HCT116 (cell line): ENCODE results near the gene NIN. TPM values are rescaled to one million over a fixed set of nuclear protein-coding genes. Genes with fewer than 3 reads are reported as not detected.

Source experiments
- ATAC-seq: fragments of 200-7000 bp; cut with Tn5 transposase; 2 replicates; pipeline ENCODE4 v1.9.1; 2020; ENCODE audit warnings: mild to moderate bottlenecking, moderate library complexity
- BruUV-seq: library from RNA; stranded (reverse); fragments of 400-500 nt; replicated peaks from 2 replicates; lab custom pipeline; 2021; lab: Mats Ljungman, UMichigan
- CTCF ChIA-PET: fragments of 300-600 bp; sonication (Branson Sonifier 250); formaldehyde crosslinking; loops from one replicate; lab custom pipeline; 2021; ENCODE audit warnings: antibody characterized with exemption; lab: Charles Lee
- POLR2A ChIA-PET: fragments of 300-600, 350-600 bp; sonication (Branson Sonifier 250); formaldehyde crosslinking; loops from one replicate; lab custom pipeline; 2021; ENCODE audit warnings: antibody characterized with exemption; lab: Charles Lee
- RAD21 ChIA-PET, 2 experiments: fragments of 300-600 bp; sonication (Branson Sonifier 250); formaldehyde crosslinking; loops; one replicate each; lab custom pipeline; 2023; ENCODE audit warnings: low total read pairs in 2 of 2; ENCODE audit not compliant: uncharacterized antibody in 2 of 2, unreplicated experiment in 2 of 2, low non-redundant PET in 1 of 2; lab: Charles Lee
- DNase-seq: peaks from one replicate; pipeline ENCODE4 v3.0.0-alpha.2; 2010; ENCODE audit warnings: low read depth, low spot score
- H2AFZ ChIP-seq: fragments of 200-600 bp; shearing (Covaris generic), sonication (generic); 2 replicates; pipeline ENCODE4 v1.6.1; 2017; ENCODE audit warnings: low read depth, mixed run types, mixed read lengths, antibody characterized with exemption, low read length; ENCODE audit not compliant: poor library complexity, severe bottlenecking
- H3K27ac ChIP-seq: 2 replicates; pipeline ENCODE4 v1.5.1; 2012; ENCODE audit warnings: low read depth, low read length
- H3K27me3 ChIP-seq: fragments of 200-600 bp; sonication (generic); 2 replicates; pipeline ENCODE4 v1.6.1; 2016; ENCODE audit warnings: mixed run types, low read length, mixed read lengths; ENCODE audit not compliant: insufficient read depth
- H3K36me3 ChIP-seq, 2 experiments: fragments of 200-500 bp in 1 of 2; fragments of 200-600 bp in 1 of 2; sonication (Bioruptor generic) in 1 of 2; sonication (generic) in 1 of 2; 2 replicates each; pipeline versions ENCODE4 v1.5.1 to v1.6.1; 2014 to 2016; ENCODE audit warnings: low read length in 2 of 2, inconsistent platforms in 1 of 2, mixed read lengths in 1 of 2, mixed run types in 1 of 2; ENCODE audit not compliant: insufficient read depth in 2 of 2, control insufficient read depth in 1 of 2
- H3K4me1 ChIP-seq, 2 experiments: fragments of 200-600 bp in 1 of 2; sonication (generic) in 1 of 2; 2 replicates each; pipeline versions ENCODE4 v1.5.1 to v1.6.1; 2012 to 2017; ENCODE audit warnings: low read length in 2 of 2, inconsistent platforms in 1 of 2, mild to moderate bottlenecking in 1 of 2, mixed read lengths in 1 of 2, mixed run types in 1 of 2, moderate library complexity in 1 of 2; ENCODE audit not compliant: insufficient read depth in 2 of 2, control insufficient read depth in 1 of 2
- H3K4me2 ChIP-seq: fragments of 200-600 bp; sonication (generic); 2 replicates; pipeline ENCODE4 v1.6.1; 2017; ENCODE audit warnings: mixed run types, low read length, mixed read lengths
- H3K4me3 ChIP-seq, 2 experiments: fragments of 200-600 bp in 1 of 2; sonication (generic) in 1 of 2; replicated peaks in 1 of 2; 2 replicates each; pipeline ENCODE4 v1.5.1; 2011 to 2016; ENCODE audit warnings: low read length in 2 of 2, control low read depth in 1 of 2, low read depth in 1 of 2, mild to moderate bottlenecking in 1 of 2, mixed read lengths in 1 of 2, mixed run types in 1 of 2
- H3K79me2 ChIP-seq: fragments of 200-600 bp; sonication (generic); 2 replicates; pipeline ENCODE4 v1.6.1; 2017; ENCODE audit warnings: mild to moderate bottlenecking, mixed run types, low read length, moderate library complexity, mixed read lengths; ENCODE audit not compliant: insufficient read depth
- H3K9ac ChIP-seq: fragments of 200-600 bp; sonication (generic); 2 replicates; pipeline ENCODE4 v1.6.1; 2016; ENCODE audit warnings: low read length, mixed read lengths
- H3K9me2 ChIP-seq: fragments of 200-600 bp; sonication (generic), shearing (Covaris generic); 2 replicates; pipeline ENCODE4 v1.6.1; 2017; ENCODE audit warnings: mixed run types, mild to moderate bottlenecking, moderate library complexity; ENCODE audit not compliant: insufficient read depth
- H3K9me3 ChIP-seq, 2 experiments: fragments of 200-500 bp in 1 of 2; fragments of 200-600 bp in 1 of 2; sonication (Bioruptor generic) in 1 of 2; sonication (generic) in 1 of 2; 2 replicates each; pipeline ENCODE4 v1.6.1; 2014 to 2017; ENCODE audit warnings: low read length in 2 of 2, mixed read lengths in 2 of 2, inconsistent platforms in 1 of 2, low read depth in 1 of 2, mild to moderate bottlenecking in 1 of 2, mixed run types in 1 of 2, moderate library complexity in 1 of 2; ENCODE audit not compliant: control insufficient read depth in 1 of 2, insufficient read depth in 1 of 2
- H4K20me1 ChIP-seq: fragments of 200-600 bp; sonication (generic), shearing (Covaris generic); 2 replicates; pipeline ENCODE4 v1.6.1; 2017; ENCODE audit warnings: mixed run types, mild to moderate bottlenecking, moderate library complexity; ENCODE audit not compliant: insufficient read depth
- CBX3 ChIP-seq: IDR thresholded peaks from 2 replicates; pipeline ENCODE4 v1.6.1; 2012; ENCODE audit warnings: low read depth
- EGR1 ChIP-seq: IDR thresholded peaks from 2 replicates; pipeline ENCODE4 v1.6.1; 2012; ENCODE audit warnings: low read depth
- EZH2 ChIP-seq: fragments of 200-600 bp; sonication (generic); IDR thresholded peaks from 2 replicates; pipeline ENCODE4 v1.6.1; 2017; ENCODE audit warnings: antibody characterized with exemption, mixed run types
- EZH2phosphoT487 ChIP-seq: fragments of 200-600 bp; IDR thresholded peaks from 2 replicates; pipeline ENCODE4 v1.6.1; 2018; ENCODE audit warnings: antibody characterized with exemption, borderline replicate concordance
- SIN3A ChIP-seq: IDR thresholded peaks from 2 replicates; pipeline ENCODE4 v1.6.1; 2012; ENCODE audit warnings: low read depth
- SP1 ChIP-seq: IDR thresholded peaks from 2 replicates; pipeline ENCODE4 v1.6.1; 2012; ENCODE audit warnings: low read depth
- TCF7L2 ChIP-seq: IDR thresholded peaks from 2 replicates; pipeline ENCODE4 v1.7.0; 2011; ENCODE audit warnings: borderline replicate concordance, inconsistent platforms; ENCODE audit not compliant: insufficient read depth, insufficient read length; ENCODE audit errors: extremely low read depth
- ZNF274 ChIP-seq: fragments of 200-500 bp; sonication (Bioruptor generic); IDR thresholded peaks from 2 replicates; pipeline ENCODE4 v1.6.1; 2014; ENCODE audit warnings: mild to moderate bottlenecking, low read depth, low read length, inconsistent platforms
- intact Hi-C: fragments of 100-400 bp; cut with micrococcal nuclease; formaldehyde crosslinking; loops from 2 replicates; pipeline ENCODE4 v1.10.0; 2022
- total RNA-seq: library from RNA; stranded (reverse); gene quantifications from one replicate; pipeline ENCODE4 v1.2.1, GENCODE V29; 2021; ENCODE audit not compliant: unreplicated experiment
- TF ChIP-seq, protein P1 (sequence below): IDR thresholded peaks from 2 replicates; pipeline ENCODE4 v1.6.1; 2012
- TF ChIP-seq, protein P2 (sequence below), 3 experiments: fragments of 200-600 bp in 1 of 3; sonication (generic) in 1 of 3; IDR thresholded peaks in 2 of 3; conservative IDR thresholded peaks in 1 of 3; 2 replicates each; pipeline ENCODE4 v1.5.1; 2012 to 2017; ENCODE audit warnings: low read depth in 2 of 3, low read length in 2 of 3, antibody characterized with exemption in 1 of 3, borderline replicate concordance in 1 of 3, control low read depth in 1 of 3, mild to moderate bottlenecking in 1 of 3, mixed read lengths in 1 of 3, mixed run types in 1 of 3, moderate library complexity in 1 of 3; ENCODE audit not compliant: insufficient read depth in 1 of 3

Gene NIN
- total RNA-seq, 1 experiment from 2014 or later = 39.6 TPM

GRCh38 chr14:50728836-50729235 lies 102.1 kb downstream of the NIN start:
- peaks cover 20 to 32% of the 10 kb centered on the region in 2 experiments for H3K36me3 ChIP-seq
- CTCF ChIA-PET = no interaction called here
- POLR2A ChIA-PET = no interaction called here

GRCh38 chr14:50726372-50727107 lies 104.4 kb downstream of the NIN start:
- Histone ChIP-seq H2AFZ (no peak overlapping the region), H3K36me3 (peaks cover 21 to 39% of the 10 kb centered on the region in 2 experiments), H3K27ac (no peak overlapping the region), H3K4me3 (no peak overlapping the region), H3K9ac (no peak overlapping the region), H3K4me1 (no peaks in the 10 kb centered on the region), H3K4me2 (no peak overlapping the region), H3K9me2 (no peaks in the 10 kb centered on the region), H4K20me1 (no peaks in the 10 kb centered on the region), H3K79me2 (no peaks in the 10 kb centered on the region)
- CTCF ChIA-PET = no interaction called here
- BruUV-seq = no TSS peak
- intact Hi-C loops = no loop called here
- DNase-seq (no peak), ATAC-seq (no peak)
- RAD21 ChIA-PET = no interaction called here
- no peak for TF ChIP-seq ZNF274
- TF ChIP-seq SIN3A = no peak
- TF ChIP-seq SP1 = no peak
- TF ChIP-seq, protein P1, sequence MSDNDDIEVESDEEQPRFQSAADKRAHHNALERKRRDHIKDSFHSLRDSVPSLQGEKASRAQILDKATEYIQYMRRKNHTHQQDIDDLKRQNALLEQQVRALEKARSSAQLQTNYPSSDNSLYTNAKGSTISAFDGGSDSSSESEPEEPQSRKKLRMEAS = no peak
- no peak for TF ChIP-seq EGR1
- TF ChIP-seq CBX3 = no peak
- no peak for TF ChIP-seq EZH2phosphoT487
- TF ChIP-seq, all 23 proteins: peak for 0
- POLR2A ChIA-PET = no interaction called here
- Histone ChIP-seq H3K27me3 (no peaks in the 10 kb centered on the region), H3K9me3 (peaks cover 5 to 6% of the 10 kb centered on the region in 2 experiments; a peak in 2 of 4 replicates)

More at GRCh38 chr14:50728836-50729235, 102.1 kb downstream of the NIN start:
- H3K4me2 ChIP-seq = no peak overlapping the region
- H3K4me3 ChIP-seq = no peak overlapping the region
- intact Hi-C loops = no loop called here
- ATAC-seq (no peak), DNase-seq (no peak)
- no peaks in the 10 kb centered on the region for H3K9me2 ChIP-seq
- BruUV-seq = no TSS peak
- H2AFZ ChIP-seq = no peak overlapping the region
- H3K27me3 ChIP-seq = no peaks in the 10 kb centered on the region
- H3K9ac ChIP-seq = no peak overlapping the region
- no peaks in the 10 kb centered on the region for H4K20me1 ChIP-seq
- H3K9me3 ChIP-seq = peaks cover 5 to 6% of the 10 kb centered on the region in 2 experiments; a peak in 2 of 4 replicates
- no peaks in the 10 kb centered on the region for H3K79me2 ChIP-seq
- RAD21 ChIA-PET = no interaction called here
- TF ChIP-seq TCF7L2 = no peak
- TF ChIP-seq, protein P2, sequence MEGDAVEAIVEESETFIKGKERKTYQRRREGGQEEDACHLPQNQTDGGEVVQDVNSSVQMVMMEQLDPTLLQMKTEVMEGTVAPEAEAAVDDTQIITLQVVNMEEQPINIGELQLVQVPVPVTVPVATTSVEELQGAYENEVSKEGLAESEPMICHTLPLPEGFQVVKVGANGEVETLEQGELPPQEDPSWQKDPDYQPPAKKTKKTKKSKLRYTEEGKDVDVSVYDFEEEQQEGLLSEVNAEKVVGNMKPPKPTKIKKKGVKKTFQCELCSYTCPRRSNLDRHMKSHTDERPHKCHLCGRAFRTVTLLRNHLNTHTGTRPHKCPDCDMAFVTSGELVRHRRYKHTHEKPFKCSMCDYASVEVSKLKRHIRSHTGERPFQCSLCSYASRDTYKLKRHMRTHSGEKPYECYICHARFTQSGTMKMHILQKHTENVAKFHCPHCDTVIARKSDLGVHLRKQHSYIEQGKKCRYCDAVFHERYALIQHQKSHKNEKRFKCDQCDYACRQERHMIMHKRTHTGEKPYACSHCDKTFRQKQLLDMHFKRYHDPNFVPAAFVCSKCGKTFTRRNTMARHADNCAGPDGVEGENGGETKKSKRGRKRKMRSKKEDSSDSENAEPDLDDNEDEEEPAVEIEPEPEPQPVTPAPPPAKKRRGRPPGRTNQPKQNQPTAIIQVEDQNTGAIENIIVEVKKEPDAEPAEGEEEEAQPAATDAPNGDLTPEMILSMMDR (IDR thresholded peaks at IDR 0.05 in 2 of 3, conservative IDR thresholded peaks at IDR 0.05 in 1 of 3; ENCODE audit: borderline replicate concordance in 1 of 3, insufficient read depth in 1 of 3, low read depth in 2 of 3, low read length in 2 of 3) = no peak
- TF ChIP-seq, protein P1 = no peak
- TF ChIP-seq EZH2 = no peak
- no peaks in the 10 kb centered on the region for H3K4me1 ChIP-seq
- H3K27ac ChIP-seq = no peak overlapping the region
